ENCODE results near the gene GTSE1. TPM values are rescaled to one million over a fixed set of nuclear protein-coding genes. Genes with fewer than 3 reads are reported as not detected.

Gene GTSE1
- total RNA-seq, 1 donor from 2014 or later, result 0.95 TPM

DNA sequence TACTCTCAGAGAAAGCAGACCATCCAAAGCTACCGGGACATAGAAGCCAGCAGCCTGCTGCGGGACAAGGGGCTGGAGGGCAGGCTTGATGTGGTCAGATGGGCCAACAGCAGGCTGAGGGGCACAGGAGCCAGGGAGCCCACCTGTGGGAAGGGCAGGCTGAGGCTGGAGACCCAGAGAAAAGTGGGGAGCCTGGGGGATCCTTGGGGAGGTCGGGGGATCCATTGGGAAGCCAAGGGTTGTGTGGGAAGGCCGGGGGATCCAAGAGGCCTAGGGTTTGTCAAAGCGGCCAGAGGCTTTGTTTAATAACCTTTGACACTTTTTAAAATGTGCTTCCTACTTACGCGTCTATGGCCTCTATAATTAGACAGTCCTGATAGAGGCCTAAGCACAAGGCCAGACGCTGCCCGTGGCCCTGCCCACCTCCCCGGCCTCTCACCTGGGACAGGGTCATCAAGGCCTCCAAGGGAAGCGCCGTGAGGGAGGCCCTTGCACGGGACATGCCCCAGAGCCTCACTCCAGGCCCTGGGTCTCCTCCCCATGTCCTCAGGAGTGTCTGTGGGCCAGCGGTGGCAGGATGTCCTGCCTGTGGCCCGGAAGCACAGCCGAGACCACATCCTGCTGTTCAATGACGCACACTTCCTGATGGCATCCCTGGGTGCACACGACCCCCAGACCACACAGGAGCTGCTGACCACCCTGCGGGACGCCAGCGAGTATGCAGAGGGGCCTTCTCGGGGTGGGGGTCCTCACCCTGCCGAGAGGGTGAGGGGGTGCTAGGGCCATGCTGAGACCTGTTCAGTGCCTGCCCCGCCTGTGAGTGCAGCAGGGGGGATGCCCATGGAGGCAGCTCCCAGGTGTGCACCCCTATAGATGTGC is 8.6 kb upstream of the GTSE1 start:
- H3K27ac Mint-ChIP-seq, result peak overlapping the region; percentile 80
- no peaks in the 10 kb centered on the region for H3K27me3 Mint-ChIP-seq
- intact Hi-C loops (cut with micrococcal nuclease), result no loop called here
- ATAC-seq (ENCODE audit: low read depth) (peak; percentile 81), DNase-seq (no peak)
- H3K4me3 Mint-ChIP-seq, result peak overlapping the region; percentile 76
- H3K36me3 Mint-ChIP-seq (ENCODE audit: low read depth), result peaks cover 11% of the 10 kb centered on the region
- TF ChIP-seq, protein P1, sequence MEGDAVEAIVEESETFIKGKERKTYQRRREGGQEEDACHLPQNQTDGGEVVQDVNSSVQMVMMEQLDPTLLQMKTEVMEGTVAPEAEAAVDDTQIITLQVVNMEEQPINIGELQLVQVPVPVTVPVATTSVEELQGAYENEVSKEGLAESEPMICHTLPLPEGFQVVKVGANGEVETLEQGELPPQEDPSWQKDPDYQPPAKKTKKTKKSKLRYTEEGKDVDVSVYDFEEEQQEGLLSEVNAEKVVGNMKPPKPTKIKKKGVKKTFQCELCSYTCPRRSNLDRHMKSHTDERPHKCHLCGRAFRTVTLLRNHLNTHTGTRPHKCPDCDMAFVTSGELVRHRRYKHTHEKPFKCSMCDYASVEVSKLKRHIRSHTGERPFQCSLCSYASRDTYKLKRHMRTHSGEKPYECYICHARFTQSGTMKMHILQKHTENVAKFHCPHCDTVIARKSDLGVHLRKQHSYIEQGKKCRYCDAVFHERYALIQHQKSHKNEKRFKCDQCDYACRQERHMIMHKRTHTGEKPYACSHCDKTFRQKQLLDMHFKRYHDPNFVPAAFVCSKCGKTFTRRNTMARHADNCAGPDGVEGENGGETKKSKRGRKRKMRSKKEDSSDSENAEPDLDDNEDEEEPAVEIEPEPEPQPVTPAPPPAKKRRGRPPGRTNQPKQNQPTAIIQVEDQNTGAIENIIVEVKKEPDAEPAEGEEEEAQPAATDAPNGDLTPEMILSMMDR (IDR thresholded peaks at IDR 0.05), result no peak
- ChIA-PET POLR2A (interaction anchor here (0.8 to 1.6 kb wide), 5 partner anchors 7 to 1000 kb away, joined by 3 to 4 read pairs (median 4); partner anchors contain the start of genes TRMU and TTC38), CTCF (no interaction called here)
- no peaks in the 10 kb centered on the region for H3K9me3 Mint-ChIP-seq
- peaks cover 53% of the 10 kb centered on the region for H3K4me1 Mint-ChIP-seq

DNA sequence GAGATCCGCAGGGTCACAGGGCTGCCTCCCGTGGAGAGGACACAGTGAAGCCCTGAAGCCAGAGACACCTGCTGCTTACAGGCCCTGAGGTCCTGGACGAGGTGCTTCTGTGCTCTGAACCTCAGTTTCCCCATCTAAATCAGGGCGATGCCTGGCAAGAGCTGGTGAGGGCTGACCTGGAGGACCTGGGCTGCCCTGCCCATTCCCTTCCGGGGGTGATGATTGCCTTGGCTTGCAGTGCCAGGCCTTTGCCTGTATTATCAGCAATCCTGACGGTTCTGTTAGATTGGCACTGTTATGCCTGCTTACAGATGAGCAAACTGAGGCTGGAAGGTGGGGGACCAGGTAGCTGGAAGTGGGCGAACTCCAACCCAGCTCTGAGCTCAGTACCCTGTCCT is 7.8 kb upstream of the GTSE1 start:
- Mint-ChIP-seq H3K4me1 (peaks cover 60% of the 10 kb centered on the region), H3K36me3 (ENCODE audit: low read depth) (peaks cover 10% of the 10 kb centered on the region), H3K27me3 (no peaks in the 10 kb centered on the region), H3K4me3 (no peak overlapping the region), H3K9me3 (no peaks in the 10 kb centered on the region), H3K27ac (no peak overlapping the region)
- DNase-seq (no peak), ATAC-seq (ENCODE audit: low read depth) (no peak)
- CTCF ChIA-PET, result no interaction called here
- TF ChIP-seq, protein P1 (IDR thresholded peaks at IDR 0.05), result no peak
- intact Hi-C loops (cut with micrococcal nuclease), result no loop called here
- POLR2A ChIA-PET, result interaction anchor here (0.8 to 1.6 kb wide), 5 partner anchors 8 to 1001 kb away, joined by 3 to 6 read pairs (median 4); partner anchors contain the start of genes CDPF1, TRMU and TTC38

DNA sequence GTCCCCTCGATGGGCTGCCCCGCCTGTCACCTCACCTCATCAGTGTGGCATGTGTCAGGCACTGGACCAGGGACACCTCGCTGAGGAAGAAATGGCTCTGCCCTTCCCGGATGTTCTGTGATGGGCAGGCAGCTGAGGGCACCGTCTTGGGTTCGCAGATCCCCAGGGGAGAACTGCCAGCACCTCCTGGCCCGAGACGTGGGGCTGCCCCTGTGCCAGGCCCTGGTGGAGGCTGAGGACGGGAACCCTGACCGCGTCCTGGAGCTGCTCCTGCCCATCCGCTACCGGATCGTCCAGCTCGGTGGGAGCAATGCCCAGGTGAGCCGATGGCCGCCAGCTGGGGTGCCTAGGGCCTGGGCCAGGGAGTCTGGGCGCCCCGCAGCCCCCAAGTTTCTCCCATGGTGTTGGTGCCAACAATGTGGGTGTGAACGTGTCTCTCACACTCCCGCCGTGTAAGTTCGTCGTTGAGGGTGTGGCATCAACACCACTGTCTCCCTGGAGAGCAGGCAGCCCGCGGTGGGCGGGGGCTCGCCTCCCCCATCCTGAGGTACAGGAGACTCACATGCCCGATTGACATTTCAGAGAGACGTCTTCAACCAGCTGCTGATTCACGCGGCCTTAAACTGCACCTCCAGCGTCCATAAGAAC is 7.3 kb upstream of the GTSE1 start:
- peaks cover 5% of the 10 kb centered on the region for H3K36me3 Mint-ChIP-seq (ENCODE audit: low read depth)
- ChIA-PET POLR2A (interaction anchor here (0.9 to 1.6 kb wide), 4 partner anchors 9 to 1001 kb away, joined by 3 to 6 read pairs (median 4); partner anchors contain the start of genes CDPF1 and TTC38), CTCF (interaction anchor here (0.6 kb wide), 1 partner anchor 36 kb away, joined by 4 read pairs; no protein-coding TSS in a partner anchor)
- intact Hi-C loops (cut with micrococcal nuclease), result no loop called here
- no peak overlapping the region for H3K27ac Mint-ChIP-seq
- H3K27me3 Mint-ChIP-seq, result no peaks in the 10 kb centered on the region
- H3K9me3 Mint-ChIP-seq, result no peaks in the 10 kb centered on the region
- TF ChIP-seq, protein P1 (IDR thresholded peaks at IDR 0.05), result no peak
- ATAC-seq (ENCODE audit: low read depth), result no peak
- peaks cover 64% of the 10 kb centered on the region for H3K4me1 Mint-ChIP-seq
- no peak overlapping the region for H3K4me3 Mint-ChIP-seq
- DNase-seq, result no peak

DNA sequence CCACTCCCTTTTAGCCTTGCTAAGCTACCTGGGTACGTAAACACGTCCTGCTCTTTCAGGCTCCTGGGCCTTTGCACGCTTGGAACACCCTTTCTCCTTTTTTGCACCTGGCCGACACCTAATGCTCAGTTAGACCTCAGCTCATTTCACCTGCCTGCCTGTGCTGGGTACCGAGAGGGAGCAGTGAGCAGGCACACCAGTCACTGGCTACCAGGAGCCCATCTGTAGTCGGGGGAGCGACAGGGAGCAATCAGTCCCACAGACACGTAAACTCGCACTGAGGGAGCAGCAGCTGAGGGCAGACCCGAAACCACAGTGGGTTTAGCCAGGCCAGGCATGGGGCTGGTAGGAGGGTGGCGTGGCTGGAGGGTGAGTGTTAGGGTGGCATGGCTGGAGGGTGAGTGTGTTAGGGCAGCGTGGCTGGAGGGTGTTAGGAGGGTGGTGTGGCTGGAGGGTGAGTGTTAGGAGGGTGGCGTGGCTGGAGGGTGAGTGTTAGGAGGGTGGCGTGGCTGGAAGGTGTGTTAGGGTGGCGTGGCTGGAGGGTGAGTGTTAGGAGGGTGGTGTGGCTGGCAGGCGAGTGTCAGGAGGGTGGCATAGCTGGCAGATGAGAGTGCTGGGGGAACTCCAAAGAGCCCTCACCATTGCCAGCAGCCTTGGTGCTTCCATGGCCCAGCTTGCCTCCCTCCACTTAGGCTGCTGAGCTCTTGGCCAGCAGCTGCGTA is 6.4 kb upstream of the GTSE1 start:
- intact Hi-C loops (cut with micrococcal nuclease), result loop anchor here (10.0 kb wide), 1 partner anchor 295 kb away; no protein-coding TSS in a partner anchor
- ChIA-PET CTCF (interaction anchor here (0.6 to 0.7 kb wide), 2 partner anchors 23 to 36 kb away, joined by 3 to 4 read pairs; no protein-coding TSS in a partner anchor), POLR2A (interaction anchor here (0.6 to 1.6 kb wide), 2 partner anchors 40 to 149 kb away, joined by 4 to 6 read pairs; partner anchors contain the start of gene CDPF1)
- H3K36me3 Mint-ChIP-seq (ENCODE audit: low read depth), result peaks cover 2% of the 10 kb centered on the region
- no peak overlapping the region for H3K27ac Mint-ChIP-seq
- no peak for DNase-seq
- no peak for ATAC-seq (ENCODE audit: low read depth)
- no peak overlapping the region for H3K4me3 Mint-ChIP-seq
- TF ChIP-seq, protein P1 (IDR thresholded peaks at IDR 0.05), result no peak
- peaks cover 70% of the 10 kb centered on the region for H3K4me1 Mint-ChIP-seq
- H3K9me3 Mint-ChIP-seq, result no peaks in the 10 kb centered on the region
- no peaks in the 10 kb centered on the region for H3K27me3 Mint-ChIP-seq

All from activated B cell treated with CpG ODN at 0.5 μM for 24 hours (primary cell).